Mucosa of rectum (tissue), 2 donors: ENCODE measurements around the gene MYO1F.

Experiments used
- H3K27ac ChIP-seq, 2 donors: one replicate each; pipeline ENCODE4 v1.7.0; 2013; ENCODE audit warnings: inconsistent platforms in 2 of 2, low read depth in 2 of 2, low read length in 2 of 2
- H3K27me3 ChIP-seq, 2 donors: one replicate each; pipeline ENCODE4 v1.7.0; 2013; ENCODE audit warnings: low read length in 2 of 2; ENCODE audit not compliant: control insufficient read depth in 2 of 2, insufficient read depth in 2 of 2
- H3K36me3 ChIP-seq, 2 donors: one replicate each; pipeline ENCODE4 v1.7.0; 2013; ENCODE audit warnings: low read length in 2 of 2; ENCODE audit not compliant: control insufficient read depth in 2 of 2, insufficient read depth in 2 of 2
- H3K4me1 ChIP-seq, 2 donors: one replicate each; pipeline ENCODE4 v1.7.0; 2013; ENCODE audit warnings: low read length in 2 of 2, mild to moderate bottlenecking in 1 of 2; ENCODE audit not compliant: control insufficient read depth in 2 of 2, insufficient read depth in 2 of 2
- H3K4me3 ChIP-seq, 2 donors: one replicate each; pipeline ENCODE4 v1.7.0; 2013; ENCODE audit warnings: low read length in 2 of 2
- H3K9ac ChIP-seq, 2 donors: one replicate each; pipeline ENCODE4 v1.7.0; 2013; ENCODE audit warnings: low read length in 2 of 2, low read depth in 1 of 2, mild to moderate bottlenecking in 1 of 2
- H3K9me3 ChIP-seq, 2 donors: one replicate each; pipeline ENCODE4 v1.7.0; 2013; ENCODE audit warnings: low read length in 2 of 2; ENCODE audit not compliant: control insufficient read depth in 2 of 2
- donor health status: healthy.
- donor health status: Normal muscosa, but diverticular disease.

MYO1F gene

GRCh38 chr19:8512115-8512967 lies 64.9 kb downstream of the MYO1F start:
- H3K27ac ChIP-seq, result peak overlapping the region in 1 of 2 donors; percentile 98

GRCh38 chr19:8511573-8512101 lies 65.6 kb downstream of the MYO1F start:
- Histone ChIP-seq H3K27me3 (no peaks in the 10 kb centered on the region), H3K9ac (no peak overlapping the region), H3K4me3 (no peak overlapping the region), H3K4me1 (peaks cover 13 to 21% of the 10 kb centered on the region in 2 donors), H3K27ac (peak overlapping the region in 1 of 2 donors; percentile 98), H3K36me3 (no peaks in the 10 kb centered on the region), H3K9me3 (no peaks in the 10 kb centered on the region)

More at GRCh38 chr19:8512115-8512967, 64.9 kb downstream of the MYO1F start:
- H3K36me3 ChIP-seq, result no peaks in the 10 kb centered on the region
- H3K27me3 ChIP-seq, result no peaks in the 10 kb centered on the region
- peak overlapping the region in 1 of 2 donors; percentile 93 for H3K9ac ChIP-seq
- peaks cover 13 to 21% of the 10 kb centered on the region in 2 donors for H3K4me1 ChIP-seq
- no peak overlapping the region for H3K4me3 ChIP-seq
- H3K9me3 ChIP-seq, result no peaks in the 10 kb centered on the region

GRCh38 chr19:8510589-8511115 lies 66.6 kb downstream of the MYO1F start:
- H3K36me3 ChIP-seq, result no peaks in the 10 kb centered on the region
- H3K9ac ChIP-seq, result no peak overlapping the region
- H3K9me3 ChIP-seq, result no peaks in the 10 kb centered on the region
- no peak overlapping the region for H3K4me3 ChIP-seq
- peaks cover 17 to 27% of the 10 kb centered on the region in 2 donors for H3K4me1 ChIP-seq
- H3K27ac ChIP-seq, result no peak overlapping the region
- no peaks in the 10 kb centered on the region for H3K27me3 ChIP-seq

GRCh38 chr19:8506402-8506957 lies 70.8 kb downstream of the MYO1F start:
- H3K9me3 ChIP-seq, result no peaks in the 10 kb centered on the region
- H3K9ac ChIP-seq, result peak overlapping the region; percentile 31 to 47
- no peaks in the 10 kb centered on the region for H3K27me3 ChIP-seq
- H3K4me3 ChIP-seq, result peak overlapping the region; percentile 61 to 74
- peaks cover 3 to 7% of the 10 kb centered on the region in 2 donors for H3K4me1 ChIP-seq
- no peak overlapping the region for H3K27ac ChIP-seq
- no peaks in the 10 kb centered on the region for H3K36me3 ChIP-seq

- Histone ChIP-seq H3K9ac (peak overlapping the region; percentile 31 to 47), H3K4me3 (peak overlapping the region; percentile 61 to 74), H3K4me1 (peaks cover 3 to 7% of the 10 kb centered on the region in 2 donors), H3K27ac (no peak overlapping the region), H3K27me3 (no peaks in the 10 kb centered on the region), H3K36me3 (no peaks in the 10 kb centered on the region), H3K9me3 (no peaks in the 10 kb centered on the region)
Observed at GRCh38 chr19:8505680-8506401, 71.4 kb downstream of the MYO1F start.

GRCh38 chr19:8504919-8505318 lies 72.3 kb downstream of the MYO1F start:
- Histone ChIP-seq H3K4me3 (no peak overlapping the region), H3K9ac (no peak overlapping the region), H3K9me3 (no peaks in the 10 kb centered on the region), H3K36me3 (no peaks in the 10 kb centered on the region), H3K4me1 (peaks cover 3 to 7% of the 10 kb centered on the region in 2 donors), H3K27ac (no peak overlapping the region), H3K27me3 (no peaks in the 10 kb centered on the region)

GRCh38 chr19:8504171-8504570 lies 73.1 kb downstream of the MYO1F start:
- peaks cover 3 to 7% of the 10 kb centered on the region in 2 donors for H3K4me1 ChIP-seq
- H3K4me3 ChIP-seq, result no peak overlapping the region
- H3K9ac ChIP-seq, result no peak overlapping the region
- H3K9me3 ChIP-seq, result no peaks in the 10 kb centered on the region
- H3K27me3 ChIP-seq, result no peaks in the 10 kb centered on the region
- no peak overlapping the region for H3K27ac ChIP-seq
- no peaks in the 10 kb centered on the region for H3K36me3 ChIP-seq

- Histone ChIP-seq H3K27ac (no peak overlapping the region), H3K36me3 (no peaks in the 10 kb centered on the region), H3K4me1 (peaks cover 3 to 7% of the 10 kb centered on the region in 2 donors), H3K9me3 (no peaks in the 10 kb centered on the region), H3K4me3 (no peak overlapping the region), H3K9ac (no peak overlapping the region), H3K27me3 (no peaks in the 10 kb centered on the region)
Observed at GRCh38 chr19:8503510-8503909, 73.7 kb downstream of the MYO1F start.

GRCh38 chr19:8501981-8502380 lies 75.3 kb downstream of the MYO1F start:
- Histone ChIP-seq H3K36me3 (no peaks in the 10 kb centered on the region), H3K9ac (no peak overlapping the region), H3K27me3 (no peaks in the 10 kb centered on the region), H3K27ac (no peak overlapping the region), H3K4me1 (peaks cover 3 to 7% of the 10 kb centered on the region in 2 donors), H3K9me3 (no peaks in the 10 kb centered on the region), H3K4me3 (no peak overlapping the region)
